22Rv1 (cell line): ENCODE data around the gene PADI1.

Source experiments
- H3K27ac ChIP-seq: fragments of 450-650 bp; 2 replicates; pipeline ENCODE4 v1.5.1; 2017
- ZFX ChIP-seq: fragments of 450-650 bp; IDR thresholded peaks from 2 replicates; pipeline ENCODE4 v1.6.1; 2017; ENCODE audit warnings: antibody characterized with exemption, borderline replicate concordance
- TF ChIP-seq, protein P1 (sequence below): fragments of 450-650 bp; IDR thresholded peaks from 2 replicates; pipeline ENCODE4 v1.5.1; 2017; ENCODE audit warnings: mild to moderate bottlenecking

The PADI1 gene

DNA sequence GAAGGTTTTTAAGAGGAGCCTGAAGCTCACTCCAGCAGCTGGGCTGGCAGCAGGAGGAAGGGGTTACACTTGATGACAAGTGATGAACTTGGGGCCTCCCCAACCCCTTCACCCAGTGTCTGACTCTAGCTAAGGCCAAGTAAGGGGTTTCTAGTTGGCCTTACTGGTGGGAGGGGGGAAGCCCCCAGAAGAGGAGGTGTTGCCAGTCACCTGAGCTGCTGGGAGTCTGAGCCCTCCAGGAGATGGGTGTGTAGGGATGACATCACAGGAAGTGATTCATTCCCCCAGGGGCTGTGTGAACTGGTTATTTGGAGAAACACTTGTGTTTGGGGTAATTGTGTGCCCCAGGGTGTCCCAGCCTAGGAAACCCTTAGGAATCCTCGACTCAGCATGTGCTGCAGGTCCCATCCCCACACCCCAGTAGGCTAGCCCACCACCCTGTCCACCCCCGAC lies 3.1 kb downstream of the PADI1 start:
- H3K27ac ChIP-seq: no peak overlapping the region
- no peak for TF ChIP-seq ZFX
- TF ChIP-seq, protein P1, sequence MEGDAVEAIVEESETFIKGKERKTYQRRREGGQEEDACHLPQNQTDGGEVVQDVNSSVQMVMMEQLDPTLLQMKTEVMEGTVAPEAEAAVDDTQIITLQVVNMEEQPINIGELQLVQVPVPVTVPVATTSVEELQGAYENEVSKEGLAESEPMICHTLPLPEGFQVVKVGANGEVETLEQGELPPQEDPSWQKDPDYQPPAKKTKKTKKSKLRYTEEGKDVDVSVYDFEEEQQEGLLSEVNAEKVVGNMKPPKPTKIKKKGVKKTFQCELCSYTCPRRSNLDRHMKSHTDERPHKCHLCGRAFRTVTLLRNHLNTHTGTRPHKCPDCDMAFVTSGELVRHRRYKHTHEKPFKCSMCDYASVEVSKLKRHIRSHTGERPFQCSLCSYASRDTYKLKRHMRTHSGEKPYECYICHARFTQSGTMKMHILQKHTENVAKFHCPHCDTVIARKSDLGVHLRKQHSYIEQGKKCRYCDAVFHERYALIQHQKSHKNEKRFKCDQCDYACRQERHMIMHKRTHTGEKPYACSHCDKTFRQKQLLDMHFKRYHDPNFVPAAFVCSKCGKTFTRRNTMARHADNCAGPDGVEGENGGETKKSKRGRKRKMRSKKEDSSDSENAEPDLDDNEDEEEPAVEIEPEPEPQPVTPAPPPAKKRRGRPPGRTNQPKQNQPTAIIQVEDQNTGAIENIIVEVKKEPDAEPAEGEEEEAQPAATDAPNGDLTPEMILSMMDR: no peak

DNA sequence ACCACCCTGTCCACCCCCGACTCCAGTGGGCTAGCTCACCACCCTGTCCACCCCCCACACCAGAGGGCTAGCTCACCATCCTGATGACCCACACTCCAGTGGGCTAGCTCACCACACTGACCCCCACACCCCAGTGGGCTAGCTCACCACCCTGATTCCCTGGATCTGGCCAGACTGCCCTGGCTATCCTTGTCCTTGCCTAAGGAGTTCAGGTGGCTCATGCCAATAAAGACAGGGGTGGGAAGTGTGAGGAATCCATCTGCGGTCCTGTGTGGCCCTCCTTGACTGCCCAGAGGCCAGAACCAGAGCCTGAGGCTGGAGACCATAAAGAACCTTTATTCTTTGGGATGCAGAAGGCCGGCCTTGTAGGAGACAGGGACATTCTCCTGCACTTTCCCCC lies 3.6 kb downstream of the PADI1 start:
- no peak overlapping the region for H3K27ac ChIP-seq
- no peak for TF ChIP-seq ZFX
- TF ChIP-seq, protein P1: no peak

DNA sequence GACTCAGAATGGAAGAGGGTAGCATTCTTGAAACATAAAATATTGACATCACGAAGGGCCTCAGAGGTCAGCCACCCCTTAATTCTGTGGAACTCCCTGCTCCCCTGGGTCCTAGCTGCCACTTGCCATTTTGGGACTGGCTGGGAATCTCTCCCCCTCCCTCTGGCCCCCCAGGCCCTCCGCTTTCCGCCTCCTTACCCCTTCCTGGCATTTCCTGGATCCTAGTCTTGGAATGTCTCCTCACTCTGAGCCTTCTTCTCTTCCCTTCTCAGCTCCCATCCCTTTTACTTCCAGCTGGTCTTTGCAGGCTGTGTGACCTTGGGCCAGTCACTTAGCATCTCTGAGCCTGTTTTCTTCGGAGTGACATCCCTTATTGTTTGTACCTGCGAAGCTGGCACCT lies 4.5 kb downstream of the PADI1 start:
- no peak overlapping the region for H3K27ac ChIP-seq
- no peak for TF ChIP-seq ZFX
- TF ChIP-seq, protein P1: no peak

DNA sequence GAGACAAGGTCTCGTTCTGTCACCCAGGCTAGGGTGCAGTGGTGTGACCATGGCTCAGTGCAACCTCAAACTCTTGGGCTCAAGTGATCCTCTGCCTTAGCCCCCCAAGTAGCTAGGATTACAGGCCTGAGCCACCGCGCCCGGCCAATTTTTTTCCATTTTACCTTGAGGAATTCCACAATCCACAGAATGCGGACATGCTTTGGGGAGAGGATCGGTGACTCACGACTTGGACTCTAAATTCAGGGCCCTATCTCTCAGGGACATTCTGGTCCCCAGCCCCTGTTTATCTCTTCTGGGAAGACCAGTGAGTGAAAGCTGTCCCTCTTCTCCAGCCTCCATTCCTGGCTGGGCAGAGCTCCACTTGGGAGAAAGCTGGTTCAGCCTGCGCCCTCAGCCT lies 5.2 kb downstream of the PADI1 start:
- no peak overlapping the region for H3K27ac ChIP-seq
- no peak for TF ChIP-seq ZFX
- TF ChIP-seq, protein P1: no peak

DNA sequence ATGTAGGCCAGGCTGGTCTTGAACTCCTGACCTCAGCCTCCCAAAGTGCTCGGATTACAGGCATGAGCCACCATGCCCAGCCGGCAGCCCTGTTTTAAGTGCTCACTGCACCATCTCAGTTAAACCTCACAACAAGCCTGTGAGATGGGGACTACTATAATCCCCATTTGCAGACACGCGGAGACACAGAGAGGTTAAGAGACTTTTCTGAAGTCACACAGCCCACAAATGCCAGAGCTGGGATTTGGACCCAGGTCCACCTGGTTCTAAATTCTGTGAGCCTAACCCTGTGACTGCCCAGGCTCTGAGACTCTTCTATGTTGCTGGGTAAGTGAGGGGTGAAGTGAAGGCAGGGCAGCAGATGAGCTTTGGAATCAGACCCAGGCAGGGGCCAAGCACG lies 6.4 kb downstream of the PADI1 start:
- TF ChIP-seq ZFX: no peak
- TF ChIP-seq, protein P1: no peak
- no peak overlapping the region for H3K27ac ChIP-seq

DNA sequence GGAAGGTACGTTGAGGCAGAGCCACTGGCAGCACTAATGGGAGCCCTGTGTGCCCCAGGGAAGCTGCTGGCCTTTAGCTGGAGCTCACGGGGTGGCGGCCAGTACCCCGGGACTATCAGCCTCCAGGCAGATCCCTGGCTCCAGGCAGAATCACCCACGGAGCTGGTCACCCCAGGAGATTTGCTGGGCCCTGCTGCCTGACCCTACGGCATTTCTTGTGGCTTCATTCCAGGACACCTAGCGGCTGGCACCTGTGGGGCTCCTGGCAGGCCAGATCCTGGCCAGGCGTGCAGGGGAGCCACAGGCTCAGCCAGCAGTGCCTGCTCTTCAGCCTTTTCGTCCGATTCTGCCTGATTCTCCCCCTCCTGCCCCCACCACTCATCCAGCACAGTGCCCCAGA lies 7.1 kb downstream of the PADI1 start:
- TF ChIP-seq ZFX: no peak
- TF ChIP-seq, protein P1: no peak
- no peak overlapping the region for H3K27ac ChIP-seq

DNA sequence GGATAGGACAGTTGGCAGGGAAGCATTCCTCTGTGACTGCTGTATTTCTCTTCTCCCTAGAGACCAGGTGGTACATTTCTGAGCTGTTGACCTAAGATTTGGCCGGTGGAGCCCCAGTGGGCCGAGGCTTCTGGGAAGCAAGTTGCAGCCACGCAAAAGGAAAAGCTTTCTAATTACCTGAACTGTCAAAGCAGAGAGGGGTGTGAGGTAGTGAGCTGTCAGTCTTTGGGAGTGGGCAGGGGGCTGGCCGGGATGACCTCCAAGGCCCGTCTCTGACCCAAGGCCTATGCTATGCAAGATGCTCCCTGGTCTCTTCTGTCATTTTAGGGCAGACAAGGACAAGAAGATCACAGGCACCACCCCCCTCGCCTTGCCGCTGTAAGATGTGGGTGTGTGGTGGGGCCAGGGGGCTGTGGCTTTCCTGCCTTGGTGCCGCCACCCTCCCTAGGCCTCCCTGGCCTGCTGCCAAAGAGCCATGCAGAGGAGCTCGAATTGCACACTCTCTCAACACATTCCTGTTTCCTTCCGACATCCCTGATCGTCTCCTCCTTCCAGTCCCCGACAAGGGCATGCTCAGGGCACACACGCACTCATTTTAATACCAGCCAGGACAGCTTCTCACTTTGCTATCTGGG lies 7.7 kb downstream of the PADI1 start:
- no peak overlapping the region for H3K27ac ChIP-seq
- no peak for TF ChIP-seq ZFX
- TF ChIP-seq, protein P1: no peak
